ENCODE measurements around the gene MRPS2. TPM values are rescaled to one million over a fixed set of nuclear protein-coding genes. Genes with fewer than 3 reads are reported as not detected.

MRPS2 gene
- total and polyA plus RNA-seq, 9 of the 15 experiments (the other 6 are each of a cell fraction or from before 2014, with no cell fraction given): 8.0 to 167 (median 81.3) TPM

GRCh38 chr9:135500525-135501260 lies at the start of gene MRPS2 (continued):
- TF ChIP-seq ATF1 (CRISPR knock-in tag; IDR thresholded peaks at IDR 0.05) (no peak), ATF1 (tag; IDR thresholded peaks at IDR 0.05) (peak; percentile 25; the same call in 1 of the 2 replicates), FOSL1 (tag; conservative IDR thresholded peaks at IDR 0.05) (peak; percentile 31; the same call in 1 of the 2 replicates), THRA (IDR thresholded peaks at IDR 0.05) (no peak), ZNF274 (IDR thresholded peaks at IDR 0.05; ENCODE audit: borderline replicate concordance, low read depth, low read length) (no peak), MEIS2 (IDR thresholded peaks at IDR 0.05; ENCODE audit: partially characterized antibody) (no peak), ATF6 (CRISPR knock-in tag; IDR thresholded peaks at IDR 0.05) (peak; percentile 2), CXXC5 (CRISPR knock-in tag; IDR thresholded peaks at IDR 0.05) (peak; percentile 53), WHSC1 (IDR thresholded peaks at IDR 0.05; ENCODE audit: low read length) (no peak), BHLHE40 (IDR thresholded peaks at IDR 0.05; ENCODE audit: low read length) (peak; percentile 94), ZNF639 (CRISPR knock-in tag; conservative IDR thresholded peaks at IDR 0.05 in 1 of 2, IDR thresholded peaks at IDR 0.05 in 1 of 2) (no peak; a peak in 1 of 4 replicates), ZNF143 (CRISPR knock-in tag; IDR thresholded peaks at IDR 0.05) (0 out of 2 replicates have a peak, but pooled peaks have one; percentile 8), FOXJ2 (tag; IDR thresholded peaks at IDR 0.05) (no peak), MXD1 (CRISPR knock-in tag; IDR thresholded peaks at IDR 0.05; ENCODE audit: borderline replicate concordance, poor library complexity, severe bottlenecking) (no peak)
